GM21528 (cell line): ENCODE data around the gene RIC8A.
"Not testable (repeated sequence)": the region's sequence is repeated elsewhere in the genome, so short reads cannot be mapped to it uniquely, and the experiment has no call there.

Experiments
- ATAC-seq: cut with Tn5 transposase; IDR thresholded peaks from one replicate; pipeline ENCODE4 v1.9.1; 2021; ENCODE audit warnings: mild to moderate bottlenecking, moderate library complexity; ENCODE audit not compliant: unreplicated experiment, low FRiP score

The RIC8A gene

DNA sequence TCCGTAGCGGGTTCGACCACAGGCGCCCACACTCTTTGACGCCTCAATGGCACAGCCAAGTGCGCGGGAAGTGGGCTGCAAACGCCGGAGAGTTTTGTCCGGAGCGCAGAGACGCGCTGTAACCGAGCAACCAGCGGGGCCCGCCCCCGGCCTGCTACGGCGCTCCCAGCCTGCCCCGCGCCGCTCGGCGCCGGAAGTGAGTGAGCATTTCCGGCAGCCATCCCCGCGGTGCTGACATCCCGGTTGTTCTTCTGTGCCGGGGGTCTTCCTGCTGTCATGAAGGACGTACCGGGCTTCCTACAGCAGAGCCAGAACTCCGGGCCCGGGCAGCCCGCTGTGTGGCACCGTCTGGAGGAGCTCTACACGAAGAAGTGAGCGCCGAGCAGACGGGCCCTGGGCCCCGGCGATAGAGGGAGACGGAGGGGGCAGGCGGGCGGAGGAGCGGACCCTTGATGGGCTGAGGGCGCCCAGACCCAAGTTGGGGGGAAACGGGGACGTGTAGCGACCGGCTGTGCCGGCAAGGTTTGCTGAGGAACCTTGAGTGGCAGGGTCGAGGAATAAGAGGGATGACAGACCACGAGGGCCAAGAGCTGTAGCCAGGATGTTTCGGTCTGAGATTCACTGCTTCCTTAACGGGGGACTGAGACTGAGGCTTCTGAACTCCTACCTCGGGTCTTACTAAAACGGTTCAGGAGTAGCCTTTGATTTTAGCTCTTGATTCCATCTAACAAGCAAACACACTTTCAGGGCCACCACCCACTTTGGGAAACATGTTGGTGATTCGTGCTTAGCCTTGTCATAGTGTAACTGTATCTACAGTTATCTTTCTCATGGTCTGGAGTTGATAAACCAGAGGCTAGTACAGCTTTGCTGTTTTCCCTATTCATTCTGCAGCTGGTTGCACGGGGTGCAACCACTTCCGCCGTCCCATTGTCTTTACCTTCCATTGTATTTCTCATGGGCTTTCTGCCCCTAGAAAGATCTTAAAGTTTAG, 29.6 kb downstream of the RIC8A start, which contains the start of gene PSMD13:
TSS of gene PSMD13 (plus strand) at position 203 of the 994 bp plus-strand sequence. CDS start at position 277, 74 bp downstream.
- peak; percentile 74 for ATAC-seq

DNA sequence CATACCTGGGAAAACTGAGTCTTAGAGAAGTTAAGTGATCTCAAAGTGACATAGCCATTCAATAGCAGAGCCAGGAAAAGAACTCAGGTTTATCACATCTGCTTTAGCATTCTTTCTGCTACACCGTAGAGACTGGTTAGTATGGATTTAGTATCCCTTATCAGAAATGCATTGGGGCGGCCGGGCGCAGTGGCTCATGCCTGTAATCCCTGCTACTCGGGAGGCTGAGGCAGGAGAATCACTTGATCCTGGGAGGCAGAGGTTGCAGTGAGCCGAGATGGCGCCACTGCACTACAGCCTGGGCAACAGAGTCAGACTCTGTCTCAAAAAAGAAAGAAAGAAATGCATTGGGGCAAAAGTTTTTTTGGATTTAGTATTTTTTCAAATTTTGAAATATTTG, 30.8 kb downstream of the RIC8A start:
- ATAC-seq: not testable (repeated sequence)

- no peak for ATAC-seq
Observed at GRCh38 chr11:240315-240714, 32.8 kb downstream of the RIC8A start.

DNA sequence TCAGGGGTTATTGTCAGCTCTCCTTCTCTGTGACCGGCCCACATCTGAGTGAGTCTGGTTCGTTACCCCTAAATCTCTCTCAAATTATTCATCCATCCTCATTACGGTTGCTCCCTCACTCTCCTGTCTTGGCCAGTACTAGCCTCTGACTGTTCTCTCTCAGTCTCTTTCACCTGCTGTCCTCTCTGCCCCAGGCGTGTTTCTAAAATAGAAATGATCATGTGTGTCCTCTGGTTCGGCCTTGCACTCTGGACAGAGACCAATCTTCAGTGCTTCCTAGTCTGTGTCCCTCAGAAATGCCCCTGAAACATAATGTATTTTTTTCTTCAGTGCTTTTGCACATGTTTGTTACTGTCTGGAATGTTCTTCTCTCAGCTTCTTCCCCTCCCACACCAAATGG, 34.1 kb downstream of the RIC8A start:
- ATAC-seq: no peak

GRCh38 chr11:244376-244775, 36.9 kb downstream of the RIC8A start:
- no peak for ATAC-seq

DNA sequence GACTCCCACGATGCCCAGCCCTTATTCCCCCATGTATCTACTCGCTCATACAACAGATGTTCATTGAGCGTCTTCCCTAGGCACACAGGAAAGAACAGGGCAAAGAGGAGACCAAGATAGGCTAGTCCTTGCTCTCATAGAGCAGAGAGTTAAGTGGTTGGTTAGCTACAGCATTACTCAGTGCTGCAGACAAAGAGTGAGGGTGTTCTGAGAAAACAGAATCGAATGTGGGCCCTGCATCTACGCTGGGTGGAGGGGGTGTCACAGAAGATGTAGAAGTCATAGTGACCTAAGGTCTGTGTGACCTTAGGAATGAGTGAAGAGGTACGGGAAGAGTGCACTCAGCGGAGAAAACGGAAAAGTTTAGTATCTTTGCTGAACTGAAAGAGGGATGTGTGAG, 41.6 kb downstream of the RIC8A start:
- no peak for ATAC-seq

DNA sequence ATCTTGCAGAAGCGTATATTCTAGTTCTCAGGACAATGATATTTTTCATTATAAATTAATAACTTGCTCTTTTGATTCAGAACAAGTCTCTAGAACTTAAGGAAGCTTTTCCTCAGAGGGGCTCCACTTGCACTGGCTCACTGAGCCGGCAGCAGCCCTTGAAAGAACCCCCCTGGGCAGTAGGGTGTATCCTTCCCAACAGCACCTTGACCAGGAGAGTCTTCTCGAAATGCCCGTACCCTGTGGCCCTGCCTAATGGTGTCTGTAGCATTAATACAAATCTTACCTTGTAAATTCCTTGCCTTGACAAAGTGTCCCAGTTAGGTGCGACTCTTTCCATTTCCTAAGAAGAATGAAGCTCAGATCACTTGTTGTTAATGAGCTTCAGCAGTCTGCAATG, 42.8 kb downstream of the RIC8A start:
- no peak for ATAC-seq

GRCh38 chr11:250740-251299, 43.3 kb downstream of the RIC8A start:
- no peak for ATAC-seq

GRCh38 chr11:251550-251949, 44.0 kb downstream of the RIC8A start:
- no peak for ATAC-seq

- no peak for ATAC-seq
Observed at GRCh38 chr11:252666-253065, 45.2 kb downstream of the RIC8A start.

- ATAC-seq: no peak
Observed at GRCh38 chr11:253160-253885, 45.8 kb downstream of the RIC8A start.

- ATAC-seq: no peak
Observed at GRCh38 chr11:253886-254270, 46.4 kb downstream of the RIC8A start.

- ATAC-seq: no peak
Observed at GRCh38 chr11:255176-255575, 47.7 kb downstream of the RIC8A start.

DNA sequence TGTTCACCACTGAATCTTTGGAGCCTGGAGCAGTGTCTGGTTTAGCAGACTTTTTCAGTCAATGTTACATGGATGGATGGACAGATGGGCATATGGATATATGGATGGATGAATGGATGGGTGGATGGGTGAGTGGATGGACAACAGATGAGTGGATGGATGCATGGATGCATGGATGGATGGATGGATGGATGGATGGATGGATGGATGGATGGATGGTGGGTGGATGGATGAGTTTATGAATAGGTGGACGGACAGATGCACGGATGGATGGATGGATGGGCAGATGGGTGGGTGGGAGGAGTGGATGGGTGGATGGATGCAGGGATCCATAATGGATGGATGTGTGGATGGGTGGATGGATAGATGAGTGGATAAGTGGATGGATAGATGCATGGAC, 48.3 kb downstream of the RIC8A start:
- no peak for ATAC-seq

DNA sequence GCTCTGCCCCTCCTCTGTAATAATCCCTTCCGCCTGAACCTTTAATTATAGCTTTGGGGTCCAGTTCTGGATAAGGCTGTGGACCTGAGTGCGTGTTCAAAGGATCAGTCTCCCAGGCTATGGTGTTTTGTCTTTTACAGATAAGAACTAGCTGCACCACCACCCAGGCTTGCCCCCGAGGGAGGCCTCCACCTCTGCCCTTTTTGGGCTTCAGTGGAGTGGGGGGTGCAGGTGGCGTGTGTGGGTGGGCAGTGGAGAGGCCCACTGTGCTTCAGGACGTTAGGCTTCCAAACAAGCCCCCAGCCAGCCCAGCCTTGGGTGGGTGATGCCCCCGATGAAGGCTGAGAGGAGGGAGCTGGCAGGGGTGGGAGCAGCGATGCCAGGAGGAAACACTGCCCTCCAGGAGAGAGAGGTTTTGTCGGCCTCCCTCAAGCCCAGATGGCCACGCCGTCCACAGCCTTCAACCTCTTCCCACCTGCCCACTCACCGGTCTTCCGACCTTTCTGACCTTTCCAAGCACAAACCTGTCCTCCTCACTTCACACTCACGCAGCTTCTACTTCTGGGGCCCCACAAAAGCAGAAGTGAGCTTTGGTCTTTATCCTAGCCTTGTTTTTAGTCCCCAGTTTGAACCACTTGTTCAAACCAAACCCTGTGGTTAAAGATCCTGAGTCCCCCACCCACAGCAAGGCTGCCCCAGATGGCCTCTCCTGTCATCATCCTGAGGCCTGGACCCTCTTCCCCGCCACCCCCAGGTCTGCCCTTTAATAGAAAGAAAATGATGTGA, 49.6 kb downstream of the RIC8A start:
- ATAC-seq: no peak

- no peak for ATAC-seq
Observed at GRCh38 chr11:257766-258493, 50.4 kb downstream of the RIC8A start.

- ATAC-seq: no peak
Observed at GRCh38 chr11:259413-259812, 51.9 kb downstream of the RIC8A start.

DNA sequence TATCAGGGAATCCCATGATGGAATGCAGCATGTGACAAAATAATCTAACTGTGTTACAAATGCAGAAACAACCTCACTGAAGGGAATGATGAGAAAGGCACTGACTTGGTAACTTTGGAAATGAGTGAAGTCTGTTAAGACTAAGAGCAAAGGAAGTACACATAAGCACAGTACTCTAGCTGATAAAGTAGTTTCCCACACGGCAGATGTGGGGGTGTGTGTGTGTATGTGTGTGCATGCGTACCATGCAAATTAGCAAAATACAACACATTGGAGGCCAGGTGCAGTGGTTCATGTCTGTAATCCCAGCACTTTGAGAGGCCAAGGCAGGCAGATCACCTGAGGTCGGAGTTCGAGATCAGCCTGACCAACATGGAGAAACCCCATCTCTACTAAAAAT, 54.1 kb downstream of the RIC8A start:
- ATAC-seq: no peak
